Activated CD8-positive, alpha-beta memory T cell treated with anti-CD3 and anti-CD28 coated beads, Interleukin-2, amount 50 U/mL, for 1 hour (primary cell): ENCODE measurements around the gene CRHBP.
"Not testable (repeated sequence)": the region's sequence is repeated elsewhere in the genome, so short reads cannot be mapped to it uniquely, and the experiment has no call there.

ENCODE experiments used
- DNase-seq: peaks from one replicate; pipeline ENCODE4 v3.0.0-alpha.2; 2020; ENCODE audit errors: extremely low read depth

Gene CRHBP

DNA sequence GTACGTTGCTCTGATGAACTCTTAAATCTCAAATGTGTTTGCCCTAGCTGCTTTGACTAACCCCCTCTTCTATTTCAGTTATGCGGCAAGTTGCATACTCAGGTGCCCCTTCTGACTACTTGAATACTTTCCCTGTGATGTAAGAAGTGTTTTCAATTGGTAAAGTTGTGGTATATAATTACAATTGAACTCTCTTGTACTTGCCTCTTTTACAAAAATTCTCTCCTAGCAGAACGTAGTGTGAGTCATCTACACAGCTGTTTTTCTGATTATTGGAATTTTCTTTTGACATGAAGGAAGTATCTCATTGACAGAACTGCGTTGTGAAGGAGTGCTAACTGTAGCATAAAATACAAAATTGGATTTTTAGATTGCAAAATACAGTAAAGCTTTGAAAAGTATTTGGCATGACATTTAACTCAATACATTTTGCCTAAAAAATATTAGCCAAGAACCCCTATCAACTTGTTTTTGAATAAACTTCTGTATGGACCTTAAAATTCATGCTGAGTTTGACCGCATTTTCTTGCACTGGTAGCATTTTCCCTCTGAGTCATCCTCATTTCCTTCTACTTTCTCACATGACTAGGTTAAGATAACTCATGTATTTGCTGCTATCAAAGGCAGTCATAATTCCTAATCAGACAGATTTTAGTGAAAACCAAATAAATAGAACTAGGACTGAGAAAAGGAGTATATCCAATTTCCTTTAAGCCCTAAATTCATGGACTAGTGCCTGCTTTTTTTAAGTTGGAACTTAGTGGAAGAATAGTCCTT is 6.3 kb downstream of the CRHBP start:
- DNase-seq = no peak

DNA sequence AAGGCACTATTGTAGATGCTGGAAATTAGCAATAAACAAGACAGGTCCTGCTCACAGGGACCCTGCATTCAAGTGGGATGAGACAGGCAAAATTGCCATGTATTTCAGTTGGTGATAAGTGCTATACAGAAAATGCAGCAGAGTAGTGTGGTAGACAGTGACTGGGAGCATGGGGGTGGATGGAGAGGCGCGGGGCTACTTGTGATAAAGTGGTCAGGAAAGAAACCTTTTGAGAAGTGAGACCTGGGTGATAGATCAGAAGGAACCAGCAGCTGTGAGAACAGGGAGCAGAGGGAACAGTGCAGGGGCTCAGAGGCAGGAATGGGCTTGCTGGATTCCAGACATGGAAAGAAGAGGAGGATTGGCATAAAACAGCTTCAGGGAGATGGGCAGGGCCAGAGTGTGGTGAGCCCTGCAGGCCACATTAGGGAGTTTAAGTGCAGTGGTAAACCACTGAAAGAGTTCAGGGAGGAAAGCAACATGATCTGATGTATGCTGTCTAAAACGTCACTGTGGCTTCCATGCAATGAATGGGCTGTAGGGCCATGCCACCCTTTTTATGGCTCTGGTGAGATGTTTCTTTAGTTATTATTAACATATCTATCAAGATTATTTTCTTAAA is 7.3 kb downstream of the CRHBP start:
- DNase-seq = no peak

DNA sequence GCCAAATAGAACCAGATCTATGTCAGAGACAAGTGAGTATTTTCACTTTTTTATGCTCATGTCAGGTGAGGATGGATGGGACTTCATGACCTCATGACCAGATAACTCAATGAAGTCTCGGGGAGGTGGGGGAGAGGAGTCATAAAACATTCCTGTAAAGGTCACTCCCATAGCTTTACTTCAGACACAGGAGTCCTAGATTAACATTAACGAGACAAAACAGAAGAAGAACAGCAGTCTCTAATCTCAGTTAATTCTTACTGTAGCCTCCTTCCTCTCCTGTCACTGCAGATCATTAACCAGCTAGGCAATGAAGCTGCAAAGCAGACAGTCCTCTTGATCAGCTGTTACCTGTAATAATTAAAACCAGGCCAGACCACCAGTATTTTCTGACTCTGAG is 11.2 kb downstream of the CRHBP start:
- no peak for DNase-seq

DNA sequence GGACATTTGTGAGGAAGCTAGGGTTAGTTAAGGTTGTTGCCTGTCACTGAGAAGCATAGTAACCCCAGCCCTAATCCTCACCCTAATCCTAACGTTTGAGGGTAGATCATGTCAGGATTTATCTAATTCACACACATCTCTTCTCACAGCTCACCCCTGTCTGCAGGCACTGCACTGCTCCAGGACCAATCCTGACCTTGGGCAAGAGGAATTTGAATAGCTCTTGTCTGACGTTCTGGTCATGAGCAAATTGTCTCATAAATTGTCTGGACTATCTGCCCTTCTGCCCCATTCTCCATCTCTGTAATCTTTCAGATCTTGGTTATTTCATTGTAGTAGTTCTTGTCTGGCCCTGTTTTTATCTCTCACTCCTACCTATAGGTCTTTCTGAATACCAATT is 18.7 kb downstream of the CRHBP start:
- no peak for DNase-seq

DNA sequence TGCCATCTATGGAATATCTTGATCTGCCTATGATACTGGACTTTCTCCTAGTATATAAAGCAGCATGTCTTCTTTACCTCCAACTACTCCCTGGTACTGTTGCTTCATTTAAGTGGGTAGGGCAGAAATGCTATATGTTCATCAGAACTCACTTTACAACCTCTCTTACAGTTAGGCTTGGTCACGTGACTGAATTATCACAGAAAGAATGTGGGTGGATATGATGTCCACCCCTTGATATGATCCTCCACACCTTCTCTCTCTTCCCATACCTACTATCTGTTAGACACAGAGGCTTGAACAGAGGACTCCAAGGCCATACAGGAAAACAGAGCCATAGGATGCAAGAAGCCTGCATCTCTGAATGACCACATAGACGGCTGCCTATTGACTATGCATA is 19.8 kb downstream of the CRHBP start:
- DNase-seq = no peak

DNA sequence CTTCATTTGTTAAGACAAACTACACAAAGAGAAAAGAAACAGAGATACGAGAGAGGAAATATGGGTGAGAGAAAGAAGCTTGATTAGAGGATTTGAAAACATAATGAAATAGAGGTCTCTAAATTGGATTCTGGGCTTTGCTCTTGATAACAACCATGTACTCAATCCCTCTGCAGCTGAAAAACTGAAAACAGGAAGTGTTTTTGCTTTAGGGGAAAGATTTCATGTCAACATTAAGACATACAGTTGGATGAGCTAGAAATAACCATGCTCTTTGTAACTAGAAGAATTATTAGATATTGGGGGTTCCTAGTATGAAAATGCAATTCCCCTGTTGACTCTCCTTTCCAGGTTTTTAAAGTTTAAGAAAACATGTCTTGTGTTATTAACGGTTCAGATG is 21.9 kb downstream of the CRHBP start:
- DNase-seq = no peak

DNA sequence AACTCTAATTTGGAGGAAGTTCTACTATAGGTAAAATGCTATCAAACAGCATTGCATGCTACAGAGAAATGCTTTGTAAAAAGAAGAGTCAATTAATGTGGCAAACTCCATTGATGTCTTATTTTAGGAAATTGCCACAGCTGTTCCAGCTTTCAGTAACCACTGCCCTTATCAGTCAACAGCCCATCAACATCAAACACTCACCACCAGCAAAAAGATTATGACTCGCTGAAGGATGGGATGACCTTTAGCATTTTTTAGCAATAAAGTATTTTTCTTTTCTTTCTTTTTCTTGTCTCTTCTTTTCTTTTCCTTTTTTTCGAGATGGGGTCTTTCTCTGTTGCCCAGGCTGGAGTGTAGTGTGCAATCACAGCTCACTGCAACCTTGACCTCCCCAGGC is 26.0 kb downstream of the CRHBP start:
- no peak for DNase-seq

DNA sequence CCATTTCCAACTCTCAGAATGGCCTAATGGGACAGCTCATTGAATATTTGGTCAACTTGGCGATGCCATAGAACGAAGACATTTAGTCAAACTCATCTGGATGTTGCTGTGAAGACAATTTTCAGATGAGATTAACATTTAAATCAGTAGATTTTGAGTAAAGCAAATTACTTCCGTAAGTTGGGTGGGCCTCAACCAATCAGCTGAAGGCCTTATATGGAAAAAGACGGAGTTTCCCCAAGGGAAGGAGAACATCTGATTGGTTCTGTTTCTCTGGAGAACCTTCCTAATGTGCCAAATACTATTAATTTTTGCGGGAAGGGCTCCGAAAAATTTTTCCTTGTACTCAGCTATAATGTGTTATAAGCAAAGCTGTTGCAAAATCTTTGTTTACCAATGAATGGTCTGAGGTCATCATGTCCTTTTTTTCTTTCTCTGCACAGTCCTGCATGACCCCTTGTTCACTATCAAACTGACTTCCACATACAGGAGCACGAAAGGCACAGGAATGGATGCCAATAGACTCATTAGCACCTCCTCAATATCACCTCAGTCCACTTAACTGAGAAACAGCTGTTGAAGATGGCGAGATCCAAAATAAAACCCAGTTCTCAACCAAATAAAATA is 27.8 kb downstream of the CRHBP start:
- no peak for DNase-seq

DNA sequence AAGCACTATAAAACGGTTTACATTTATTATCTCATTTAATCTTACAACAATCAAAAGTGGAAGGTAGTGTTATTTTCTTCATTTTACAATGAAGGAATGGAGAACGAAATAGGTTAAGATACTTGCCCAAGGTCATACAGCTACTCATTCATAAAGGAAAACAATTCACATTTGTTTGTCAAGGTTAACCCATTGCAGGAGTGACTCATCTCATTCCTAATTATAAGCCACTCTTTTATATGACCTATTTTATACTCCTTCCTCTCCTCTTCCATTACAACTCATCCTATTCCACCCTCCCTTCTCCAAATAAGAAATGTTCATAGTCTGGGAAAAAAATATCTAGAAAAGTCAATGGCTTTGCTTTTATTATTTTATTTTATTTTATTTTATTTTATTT is 29.6 kb downstream of the CRHBP start:
- DNase-seq = no peak

DNA sequence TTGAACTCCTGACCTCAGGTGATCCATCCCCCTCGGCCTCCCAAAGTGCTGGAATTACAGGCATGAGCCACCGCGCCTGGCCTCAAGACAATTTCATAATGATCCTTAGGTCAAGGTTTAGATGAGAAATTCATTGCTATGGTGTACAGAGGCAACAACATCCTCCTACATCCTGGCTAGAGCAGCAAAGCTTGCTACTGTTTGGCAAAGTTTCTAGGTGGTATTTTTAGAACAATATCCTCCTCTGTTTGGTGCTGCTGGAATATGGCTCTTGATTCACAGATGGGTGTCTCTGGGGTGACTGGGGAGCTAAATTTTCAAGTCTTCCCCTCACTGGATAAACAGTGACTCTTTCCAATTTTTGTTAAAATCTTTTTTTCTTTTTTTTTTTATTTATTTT is 30.6 kb downstream of the CRHBP start:
- DNase-seq = no peak

DNA sequence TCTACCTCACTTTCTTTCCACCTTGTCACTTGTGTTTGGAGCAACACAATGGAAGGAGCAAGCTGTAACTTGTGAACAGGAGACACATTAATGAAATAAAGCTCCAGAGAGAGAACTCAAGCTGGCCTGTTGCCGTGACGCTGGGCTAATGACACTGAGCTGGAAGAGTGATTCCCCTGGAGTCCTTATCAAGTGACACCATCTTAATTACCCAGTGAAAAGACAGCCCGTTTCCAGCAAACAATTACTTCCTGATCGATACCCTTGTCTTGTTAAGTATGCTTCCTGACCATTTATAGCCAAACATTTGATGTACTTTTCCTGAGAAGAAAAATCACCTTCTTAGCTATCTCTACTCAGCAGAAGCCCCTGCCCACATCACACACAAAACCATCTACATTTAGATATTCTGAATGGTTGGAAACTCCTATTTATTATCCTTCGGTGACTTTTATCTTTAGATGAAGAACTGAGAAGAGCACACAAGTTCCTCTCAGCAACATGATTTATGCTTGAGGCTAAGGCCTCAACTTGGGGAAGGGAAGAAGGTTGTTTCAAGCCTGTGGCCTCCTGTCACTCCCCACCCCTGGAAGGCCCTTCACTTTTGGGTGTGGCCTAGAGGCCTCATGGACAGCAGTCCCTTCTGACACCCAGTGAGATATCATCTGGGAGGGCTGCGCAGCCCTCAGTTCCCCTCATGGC is 34.1 kb downstream of the CRHBP start:
- no peak for DNase-seq

DNA sequence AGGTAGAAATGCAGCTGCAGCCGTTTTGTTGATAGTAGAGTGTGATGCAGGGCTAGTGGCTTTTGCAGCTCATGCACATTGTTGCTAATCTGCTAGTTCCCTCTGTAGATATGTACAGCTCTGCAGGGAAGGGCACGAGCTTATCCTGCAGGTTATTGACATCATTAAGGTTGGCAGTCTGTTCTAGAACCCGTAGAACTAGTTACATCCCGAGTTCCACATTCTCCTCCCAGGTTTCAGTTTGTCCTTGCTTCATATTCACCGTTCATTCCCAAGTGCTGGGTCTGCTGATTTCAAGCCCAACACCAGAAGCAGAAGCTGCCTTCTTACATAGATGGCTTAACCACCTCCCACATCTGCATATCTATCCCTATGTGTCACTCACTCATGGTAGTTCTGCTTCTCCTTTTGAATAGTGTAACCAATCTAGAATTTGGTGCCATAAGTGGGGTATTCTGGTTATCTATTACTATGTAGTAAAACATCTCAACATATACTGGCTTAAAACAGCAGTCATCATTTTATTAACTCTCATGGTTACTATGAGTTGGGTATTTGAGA is 38.1 kb downstream of the CRHBP start:
- no peak for DNase-seq

DNA sequence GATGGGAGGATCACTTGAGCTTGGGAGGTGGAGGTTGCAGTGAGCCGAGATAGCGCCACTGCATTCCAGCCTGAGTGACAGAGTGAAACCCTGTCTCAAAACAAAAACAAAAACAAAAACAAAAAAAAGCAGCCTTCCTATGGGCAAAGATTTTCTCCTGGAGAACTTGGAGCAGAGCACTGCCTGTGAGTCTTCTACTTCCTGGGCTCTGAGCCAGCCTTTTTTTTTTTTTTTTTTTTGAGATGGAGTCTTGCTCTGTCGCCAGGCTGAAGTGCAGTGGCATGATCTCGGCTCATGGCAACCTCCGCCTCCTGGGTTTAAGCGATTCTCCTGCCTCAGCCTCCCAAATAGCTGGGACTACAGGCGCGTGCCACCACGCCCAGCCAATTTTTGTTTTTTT is 40.6 kb downstream of the CRHBP start:
- not testable (repeated sequence) for DNase-seq

DNA sequence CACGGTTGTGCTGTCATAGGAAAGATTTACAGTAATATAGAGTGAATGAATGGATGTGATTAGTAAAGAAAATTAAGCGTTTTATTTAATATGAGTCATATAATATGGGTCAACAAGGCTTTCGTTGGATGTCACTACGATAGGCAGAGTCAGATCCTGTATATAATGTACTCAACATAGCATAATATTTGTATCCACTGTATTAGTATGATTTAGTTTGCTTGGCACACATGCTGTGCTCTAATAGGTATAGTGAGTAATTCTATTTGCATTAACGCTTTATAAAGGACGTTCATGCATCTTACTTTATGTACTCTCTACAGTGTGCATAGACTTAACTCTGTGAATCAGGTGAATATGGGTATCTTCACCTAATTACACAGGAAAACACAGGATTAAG is 41.5 kb downstream of the CRHBP start:
- DNase-seq = no peak

DNA sequence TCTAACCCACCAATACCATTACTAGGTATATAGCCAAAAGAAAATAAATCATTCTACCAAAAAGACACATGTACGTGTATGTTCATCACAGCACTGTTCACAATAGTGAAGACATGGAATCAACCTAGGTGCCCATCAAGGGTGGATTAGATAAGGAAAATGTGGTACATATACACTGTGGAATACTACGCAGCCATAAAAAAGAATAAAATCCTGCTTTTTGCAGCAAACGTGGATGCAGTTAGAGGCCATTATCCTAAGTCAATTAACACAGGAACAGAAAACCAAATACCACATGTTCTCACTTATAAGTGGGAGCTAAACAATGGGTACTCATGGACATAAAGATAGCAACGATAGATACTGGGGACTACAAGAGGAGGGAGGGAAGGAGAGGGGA is 45.4 kb downstream of the CRHBP start:
- DNase-seq = not testable (repeated sequence)

DNA sequence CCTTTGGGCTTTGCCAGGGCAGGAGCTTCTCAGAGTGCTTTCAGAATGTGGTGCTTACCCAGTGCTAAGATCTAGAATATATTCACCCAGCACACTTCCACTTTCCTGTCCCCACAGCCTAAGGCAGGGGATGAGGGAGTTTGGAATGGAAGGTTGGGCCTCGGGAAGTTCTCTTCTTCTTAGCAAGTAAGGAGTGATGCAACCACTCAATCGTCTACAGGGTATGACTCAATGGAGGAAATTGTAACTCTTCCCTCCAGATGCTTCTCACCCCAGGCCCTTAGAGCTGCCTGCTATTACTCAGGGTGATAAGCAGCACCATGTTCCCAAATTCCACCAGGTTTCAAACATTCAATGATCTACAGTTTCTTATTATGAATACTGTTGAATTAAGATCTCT is 46.6 kb downstream of the CRHBP start:
- DNase-seq = no peak

DNA sequence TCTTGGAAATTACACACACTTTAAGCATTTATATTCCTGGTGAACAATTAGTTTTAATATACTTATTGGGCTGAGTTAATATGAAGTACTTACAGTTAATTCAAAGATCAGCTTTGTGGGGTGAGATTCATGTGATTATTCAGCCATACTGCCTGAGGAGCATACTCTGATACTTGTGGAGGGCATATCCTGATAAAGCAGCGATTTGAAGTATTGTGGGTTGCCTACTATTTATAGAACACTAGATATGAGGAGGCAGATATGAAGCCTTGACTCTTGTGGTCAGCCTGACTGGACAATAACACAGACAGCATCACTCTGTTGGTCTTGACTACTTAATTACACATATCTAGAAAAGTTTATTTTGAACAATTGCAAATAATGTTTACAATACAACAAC is 50.4 kb downstream of the CRHBP start:
- DNase-seq = no peak

DNA sequence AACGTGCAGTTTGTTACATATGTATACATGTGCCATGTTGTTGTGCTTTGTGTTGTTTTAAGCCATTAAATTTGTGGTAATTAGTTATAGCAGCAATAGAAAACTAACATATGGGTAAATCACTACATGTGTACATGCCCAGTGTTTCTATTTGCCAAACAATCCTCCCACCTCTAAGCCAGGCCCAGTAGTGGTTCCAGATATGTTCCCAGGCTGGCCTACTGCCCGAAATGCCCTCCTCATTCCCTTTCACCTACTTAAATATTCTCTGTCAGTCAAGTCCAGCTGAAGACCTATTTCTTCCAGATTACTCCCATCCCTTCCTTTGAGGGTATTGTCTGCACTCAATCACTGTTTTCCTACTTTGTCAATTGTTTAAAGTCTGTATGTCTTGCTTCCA is 53.3 kb downstream of the CRHBP start:
- DNase-seq = no peak

DNA sequence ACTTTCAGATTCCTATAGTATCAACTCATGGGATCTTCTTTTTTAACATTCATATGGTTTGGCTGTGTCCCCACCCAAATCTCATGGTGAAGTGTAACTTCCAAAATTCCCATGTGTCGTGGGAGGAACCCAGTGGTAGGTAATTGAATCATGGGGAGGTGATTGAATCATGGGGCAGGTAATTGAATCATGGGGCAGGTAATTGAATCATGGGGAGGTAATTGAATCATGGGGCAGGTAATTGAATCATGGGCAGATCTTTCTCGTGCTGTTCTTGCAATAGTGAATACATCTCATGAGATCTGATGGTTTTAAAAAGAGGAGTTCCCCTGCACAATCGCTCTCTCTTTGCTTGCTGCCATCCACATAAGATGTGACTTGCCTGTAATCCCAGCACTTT is 55.6 kb downstream of the CRHBP start:
- no peak for DNase-seq

DNA sequence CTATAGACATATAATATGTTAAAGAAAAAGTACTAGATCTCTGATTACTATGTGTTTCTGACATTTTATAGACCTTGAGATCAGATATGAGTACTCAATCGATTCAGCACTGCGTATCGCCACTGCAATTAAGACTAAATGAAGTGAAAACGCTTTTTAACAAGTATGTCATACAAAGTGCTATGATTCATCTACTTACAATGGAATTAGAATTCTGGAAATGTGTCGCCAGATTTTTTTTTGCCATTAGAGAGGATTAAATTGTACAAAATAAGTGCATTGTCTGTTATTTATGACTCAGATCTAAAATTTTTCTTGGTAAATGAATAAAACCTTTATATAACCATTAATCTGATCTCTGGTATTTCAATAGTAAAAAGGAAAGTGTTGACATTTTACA is 57.4 kb downstream of the CRHBP start:
- no peak for DNase-seq

DNA sequence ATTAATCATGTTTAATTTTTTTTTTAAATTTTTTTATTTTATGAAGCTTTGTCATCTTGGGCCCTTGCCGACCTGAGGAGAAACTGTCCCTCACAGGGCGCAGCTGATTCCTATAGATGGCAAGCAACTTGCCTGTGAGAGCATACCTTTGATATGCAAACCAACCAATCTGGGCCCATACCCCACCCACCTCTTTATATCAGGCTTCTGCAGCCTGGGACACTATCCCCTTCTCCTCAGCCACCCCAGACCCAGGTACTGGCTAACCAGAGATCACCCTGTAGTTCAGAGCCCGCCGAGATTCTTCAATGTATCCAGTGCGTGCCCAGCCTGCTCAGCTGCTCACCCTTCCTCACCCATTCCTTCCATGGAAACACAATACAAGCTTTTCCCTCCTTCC is 58.7 kb downstream of the CRHBP start:
- DNase-seq = no peak

DNA sequence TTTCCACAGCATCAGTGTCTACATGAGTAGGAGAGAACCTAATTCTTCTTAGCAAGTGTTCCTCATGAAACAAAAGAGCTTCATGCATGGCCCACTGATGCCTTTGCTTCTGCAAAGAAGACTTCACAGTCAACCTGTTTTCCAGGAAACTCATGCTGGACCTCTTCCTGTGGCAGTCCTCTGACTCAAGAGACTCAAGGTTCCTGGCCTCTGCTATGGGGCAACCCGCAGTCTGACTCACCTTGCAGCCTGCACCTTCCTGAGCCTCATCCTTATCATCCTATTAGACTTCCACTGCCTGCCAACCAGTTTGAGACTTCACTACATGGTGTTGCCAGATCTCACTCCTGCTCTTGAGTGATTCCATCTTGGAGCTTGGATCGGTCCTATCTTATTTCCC is 59.8 kb downstream of the CRHBP start:
- DNase-seq = no peak
